Transverse colon (tissue), 3 donors: ENCODE data around the gene ASCC2.

Experiments
- EP300 ChIP-seq: sonication (generic); formaldehyde crosslinking; IDR thresholded peaks from one replicate; pipeline ENCODE4 v1.6.1; 2017; ENCODE audit warnings: antibody characterized with exemption, low read depth
- POLR2A ChIP-seq: fragments of 450-650 bp; IDR thresholded peaks from one replicate; pipeline ENCODE4 v1.6.1; 2016; ENCODE audit warnings: antibody characterized with exemption, mild to moderate bottlenecking, moderate library complexity
- TF ChIP-seq, protein P1 (sequence below), 5 experiments: fragments of 200-600 bp in 3 of 5; fragments of 450-650 bp in 2 of 5; sonication (generic) in 3 of 5; IDR thresholded peaks; 1 replicate in 2 of 5; 2 replicates in 3 of 5; pipeline ENCODE4 v1.5.1; 2016 to 2017; ENCODE audit warnings: antibody characterized with exemption in 5 of 5, inconsistent platforms in 3 of 5, mild to moderate bottlenecking in 2 of 5, moderate library complexity in 1 of 5

DNA sequence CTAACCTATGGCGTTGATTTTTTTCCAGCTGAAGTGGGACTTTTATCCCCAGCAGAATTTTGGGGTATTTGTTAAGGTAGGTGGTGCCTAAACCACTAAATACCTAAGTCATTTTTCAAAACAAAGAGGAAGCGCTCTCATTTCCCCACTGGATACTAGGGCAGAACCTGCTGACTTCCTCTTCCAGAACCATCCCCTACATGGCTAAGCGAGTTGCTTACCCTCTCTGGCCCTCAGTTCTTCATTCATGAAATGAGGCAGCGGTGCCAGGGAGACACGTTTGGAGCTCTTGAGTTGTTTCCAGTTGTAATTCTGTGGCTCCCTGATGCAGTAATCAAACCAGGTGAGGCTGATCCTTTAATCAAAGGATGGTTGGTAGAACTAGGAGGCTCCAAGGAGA is 34.9 kb upstream of the ASCC2 start:
- TF ChIP-seq POLR2A, result no peak
- TF ChIP-seq EP300, result no peak
- TF ChIP-seq, protein P1, sequence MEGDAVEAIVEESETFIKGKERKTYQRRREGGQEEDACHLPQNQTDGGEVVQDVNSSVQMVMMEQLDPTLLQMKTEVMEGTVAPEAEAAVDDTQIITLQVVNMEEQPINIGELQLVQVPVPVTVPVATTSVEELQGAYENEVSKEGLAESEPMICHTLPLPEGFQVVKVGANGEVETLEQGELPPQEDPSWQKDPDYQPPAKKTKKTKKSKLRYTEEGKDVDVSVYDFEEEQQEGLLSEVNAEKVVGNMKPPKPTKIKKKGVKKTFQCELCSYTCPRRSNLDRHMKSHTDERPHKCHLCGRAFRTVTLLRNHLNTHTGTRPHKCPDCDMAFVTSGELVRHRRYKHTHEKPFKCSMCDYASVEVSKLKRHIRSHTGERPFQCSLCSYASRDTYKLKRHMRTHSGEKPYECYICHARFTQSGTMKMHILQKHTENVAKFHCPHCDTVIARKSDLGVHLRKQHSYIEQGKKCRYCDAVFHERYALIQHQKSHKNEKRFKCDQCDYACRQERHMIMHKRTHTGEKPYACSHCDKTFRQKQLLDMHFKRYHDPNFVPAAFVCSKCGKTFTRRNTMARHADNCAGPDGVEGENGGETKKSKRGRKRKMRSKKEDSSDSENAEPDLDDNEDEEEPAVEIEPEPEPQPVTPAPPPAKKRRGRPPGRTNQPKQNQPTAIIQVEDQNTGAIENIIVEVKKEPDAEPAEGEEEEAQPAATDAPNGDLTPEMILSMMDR (IDR thresholded peaks at IDR 0.05), result no peak
